Right atrium auricular region (tissue), 2 donors: ENCODE data around the gene RCHY1. TPM values are rescaled to one million over a fixed set of nuclear protein-coding genes. Genes with fewer than 3 reads are reported as not detected.
"Not testable (repeated sequence)": the region's sequence is repeated elsewhere in the genome, so short reads cannot be mapped to it uniquely, and the experiment has no call there.

Experiments used
- DNase-seq: peaks from one replicate; pipeline ENCODE4 v3.0.0-alpha.2; 2019; ENCODE audit warnings: low spot score
- H3K27ac ChIP-seq, 2 donors: fragments of 200-600 bp; sonication (generic); 1 replicate in 1 of 2; 2 replicates in 1 of 2; pipeline ENCODE4 v1.5.1; 2016 to 2019
- H3K27me3 ChIP-seq, 2 donors: fragments of 200-600 bp; sonication (generic); one replicate each; pipeline versions ENCODE4 v1.5.1 to v1.6.0; 2017 to 2019
- H3K36me3 ChIP-seq: fragments of 200-600 bp; sonication (generic); one replicate; pipeline ENCODE4 v1.5.1; 2016
- H3K4me1 ChIP-seq, 2 donors: fragments of 200-600 bp; sonication (generic); one replicate each; pipeline versions ENCODE4 v1.5.1 to v1.6.0; 2017 to 2019
- H3K4me3 ChIP-seq, 2 donors: fragments of 200-600 bp; sonication (generic); 1 replicate in 1 of 2; 2 replicates in 1 of 2; pipeline ENCODE4 v1.5.1; 2017 to 2019; ENCODE audit warnings: mild to moderate bottlenecking in 1 of 2, moderate library complexity in 1 of 2
- H3K9me3 ChIP-seq, 2 donors: fragments of 200-600 bp; sonication (generic); one replicate each; pipeline ENCODE4 v1.5.1; 2019
- CTCF ChIP-seq, 2 donors: fragments of 200-600 bp; sonication (generic); IDR thresholded peaks; one replicate each; pipeline ENCODE4 v1.5.1; 2019; ENCODE audit warnings: antibody characterized with exemption in 2 of 2
- total RNA-seq, 2 donors: library from RNA; depleted of rRNA; stranded (reverse); fragments of >200 nt; gene quantifications; one replicate each; pipeline ENCODE4 v1.1.0, GENCODE V29; 2016

Gene RCHY1
- total RNA-seq, 2 donors from 2014 or later: 28.6 to 36.3 TPM

- TF ChIP-seq CTCF (IDR thresholded peaks at IDR 0.05): no peak
- Histone ChIP-seq H3K36me3 (peaks cover 11% of the 10 kb centered on the region), H3K4me3 (no peak overlapping the region), H3K4me1 (no peaks in the 10 kb centered on the region), H3K9me3 (no peaks in the 10 kb centered on the region), H3K27me3 (no peaks in the 10 kb centered on the region), H3K27ac (no peak overlapping the region)
- no peak for DNase-seq
Observed at GRCh38 chr4:75549019-75549418, 34.8 kb upstream of the RCHY1 start.

DNA sequence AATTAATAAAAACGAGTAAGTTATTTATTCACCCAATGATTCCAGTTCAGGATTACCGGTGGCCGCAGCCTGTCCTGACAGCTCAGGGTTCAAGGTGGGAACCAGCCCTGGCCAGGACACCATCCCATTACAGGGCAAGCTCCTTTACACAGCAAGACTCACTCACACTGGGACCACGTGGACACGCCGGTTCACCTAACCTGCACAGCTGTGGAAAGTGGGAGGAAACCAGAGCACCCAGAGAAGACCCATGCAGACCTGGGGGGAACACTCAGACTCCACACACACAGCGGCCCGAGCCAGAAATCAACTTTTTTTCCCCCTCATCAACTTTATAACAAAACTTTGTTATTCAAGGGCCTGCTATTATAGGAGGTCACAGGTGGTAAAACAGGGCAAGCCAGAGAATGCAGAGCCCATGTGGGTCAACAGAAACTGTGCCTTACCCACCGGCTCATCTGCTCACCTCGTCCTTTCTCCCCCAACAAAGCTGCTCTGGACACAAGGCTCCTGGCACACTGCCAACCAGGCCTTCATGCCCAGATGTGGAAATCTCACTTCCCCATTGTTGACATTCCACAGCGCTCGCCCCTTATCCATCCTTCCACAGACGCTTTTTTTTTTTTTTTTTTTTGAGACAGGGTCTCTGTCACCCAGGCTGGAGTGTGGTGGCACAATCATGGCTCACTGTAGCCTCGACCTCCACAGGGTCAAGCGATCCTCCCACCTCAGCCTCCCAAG, 33.6 kb upstream of the RCHY1 start:
- H3K27me3 ChIP-seq: no peaks in the 10 kb centered on the region
- no peaks in the 10 kb centered on the region for H3K4me1 ChIP-seq
- no peak overlapping the region for H3K27ac ChIP-seq
- DNase-seq: peak; percentile 63
- no peaks in the 10 kb centered on the region for H3K9me3 ChIP-seq
- TF ChIP-seq CTCF (IDR thresholded peaks at IDR 0.05): no peak
- H3K36me3 ChIP-seq: peaks cover 12% of the 10 kb centered on the region
- no peak overlapping the region for H3K4me3 ChIP-seq

DNA sequence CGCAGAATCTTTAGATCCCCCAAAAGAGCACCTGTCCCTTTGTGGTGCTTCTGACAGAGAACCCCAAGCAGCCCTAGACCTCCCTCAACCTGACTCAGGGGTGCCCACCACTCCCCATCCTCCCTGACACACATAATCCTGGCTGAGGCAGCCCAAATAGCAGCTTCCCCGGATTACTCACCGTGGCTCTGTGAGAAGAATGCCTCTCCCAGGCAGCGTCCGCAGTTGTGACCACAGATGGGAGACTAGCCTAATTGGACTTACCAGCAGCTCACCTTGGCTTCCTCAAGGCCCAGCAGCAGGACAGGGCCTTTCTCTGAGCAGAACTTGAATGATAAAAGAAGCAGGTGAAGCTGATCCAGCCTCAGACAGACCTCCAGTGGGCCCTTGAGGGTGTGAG, 31.3 kb upstream of the RCHY1 start:
- Histone ChIP-seq H3K27ac (no peak overlapping the region), H3K9me3 (no peaks in the 10 kb centered on the region), H3K27me3 (no peaks in the 10 kb centered on the region), H3K36me3 (peaks cover 12% of the 10 kb centered on the region), H3K4me1 (no peaks in the 10 kb centered on the region), H3K4me3 (no peak overlapping the region)
- TF ChIP-seq CTCF (IDR thresholded peaks at IDR 0.05): no peak
- DNase-seq: no peak

DNA sequence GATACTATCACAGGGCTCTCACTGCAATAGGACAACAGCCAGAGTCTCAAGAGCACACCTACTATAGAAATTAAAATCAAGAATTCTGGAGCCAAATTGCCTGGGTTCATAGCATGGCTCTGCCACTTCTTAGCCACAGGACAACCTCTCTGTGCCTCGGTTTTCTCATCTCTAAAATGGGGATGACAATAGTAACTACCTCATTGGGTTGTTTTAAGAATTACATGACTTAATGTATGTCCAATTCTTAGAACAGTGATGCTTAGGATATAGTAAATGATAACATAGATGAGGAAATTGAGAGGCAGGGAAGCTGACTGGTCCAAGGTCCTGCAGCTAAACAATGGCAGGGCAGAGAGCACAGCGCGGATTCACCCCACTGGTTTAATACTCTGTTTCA, 30.7 kb upstream of the RCHY1 start:
- H3K9me3 ChIP-seq: no peaks in the 10 kb centered on the region
- peaks cover 12% of the 10 kb centered on the region for H3K36me3 ChIP-seq
- DNase-seq: no peak
- no peak overlapping the region for H3K27ac ChIP-seq
- no peak overlapping the region for H3K4me3 ChIP-seq
- H3K4me1 ChIP-seq: no peaks in the 10 kb centered on the region
- no peaks in the 10 kb centered on the region for H3K27me3 ChIP-seq
- TF ChIP-seq CTCF (IDR thresholded peaks at IDR 0.05): no peak

GRCh38 chr4:75544220-75544619, 30.0 kb upstream of the RCHY1 start:
- not testable (repeated sequence) for H3K27me3 ChIP-seq, H3K4me1 ChIP-seq, H3K27ac ChIP-seq, H3K4me3 ChIP-seq, H3K9me3 ChIP-seq, DNase-seq
- H3K36me3 ChIP-seq: peaks cover 12% of the 10 kb centered on the region

- Histone ChIP-seq H3K4me3 (no peak overlapping the region), H3K36me3 (peaks cover 12% of the 10 kb centered on the region), H3K27ac (no peak overlapping the region), H3K27me3 (no peaks in the 10 kb centered on the region), H3K4me1 (no peaks in the 10 kb centered on the region), H3K9me3 (no peaks in the 10 kb centered on the region)
- no peak for DNase-seq
- no peak for TF ChIP-seq CTCF (IDR thresholded peaks at IDR 0.05)
Observed at GRCh38 chr4:75542824-75543223, 28.6 kb upstream of the RCHY1 start.

DNA sequence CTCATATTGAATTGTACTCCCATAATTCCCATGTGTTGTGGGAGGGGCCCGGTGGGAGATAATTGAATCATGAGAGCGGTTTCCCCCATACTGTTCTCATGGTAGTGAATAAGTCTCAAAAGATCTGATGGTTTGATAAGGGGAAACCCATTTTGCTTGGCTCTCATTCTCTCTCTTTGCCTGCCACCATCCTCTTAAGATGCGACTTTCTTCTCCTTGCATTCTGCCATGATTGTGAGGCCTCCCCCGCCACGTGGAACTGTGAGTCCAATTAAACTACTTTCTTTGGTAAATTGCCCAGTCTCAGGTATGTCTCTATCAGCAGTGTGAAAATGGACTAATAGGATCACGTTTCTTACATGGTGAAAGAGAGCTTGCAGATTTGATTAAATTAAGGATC, 23.1 kb upstream of the RCHY1 start:
- not testable (repeated sequence) for H3K36me3 ChIP-seq, H3K4me3 ChIP-seq, DNase-seq, H3K4me1 ChIP-seq, H3K27ac ChIP-seq, H3K27me3 ChIP-seq, H3K9me3 ChIP-seq

GRCh38 chr4:75533926-75534325, 19.7 kb upstream of the RCHY1 start:
- H3K27me3 ChIP-seq, H3K27ac ChIP-seq, DNase-seq, H3K4me3 ChIP-seq, H3K9me3 ChIP-seq, H3K4me1 ChIP-seq: not testable (repeated sequence)
- H3K36me3 ChIP-seq: peaks cover 29% of the 10 kb centered on the region

DNA sequence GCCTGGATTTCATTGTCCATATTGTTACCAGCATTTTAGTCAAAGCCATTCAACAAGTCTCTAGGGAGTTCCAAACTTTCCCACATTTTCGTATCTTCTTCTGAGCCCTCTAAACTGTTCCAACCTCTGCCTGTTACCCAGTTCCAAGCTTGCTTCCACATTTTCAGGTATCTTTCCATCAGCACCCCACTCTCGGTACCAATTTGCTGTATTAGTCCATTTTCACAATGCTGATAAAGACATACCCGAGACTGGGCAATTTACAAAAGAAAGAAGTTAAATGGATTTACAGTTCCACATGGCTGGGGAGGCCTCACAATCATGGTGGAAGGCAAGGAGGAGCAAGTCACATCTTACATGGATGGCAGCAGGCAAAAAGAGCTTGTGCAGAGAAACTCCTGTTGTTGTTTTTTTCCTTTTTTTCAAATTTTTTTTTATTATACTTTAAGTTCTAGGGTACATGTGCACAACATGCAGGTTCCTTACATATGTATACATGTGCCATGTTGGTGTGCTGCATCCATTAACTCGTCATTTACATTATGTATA, 19.2 kb upstream of the RCHY1 start:
- not testable (repeated sequence) for H3K4me1 ChIP-seq, H3K4me3 ChIP-seq, H3K9me3 ChIP-seq, H3K27me3 ChIP-seq, DNase-seq, H3K27ac ChIP-seq
- H3K36me3 ChIP-seq: peaks cover 34% of the 10 kb centered on the region
